Measurements from ENCODE around the gene CAPN8. TPM values are rescaled to one million over a fixed set of nuclear protein-coding genes. Genes with fewer than 3 reads are reported as not detected.
A peak's percentile ranks its signal among the peaks of the same experiment; 100 is the strongest.

The CAPN8 gene
- total RNA-seq, 1 experiment from 2014 or later = 94.7 TPM

DNA sequence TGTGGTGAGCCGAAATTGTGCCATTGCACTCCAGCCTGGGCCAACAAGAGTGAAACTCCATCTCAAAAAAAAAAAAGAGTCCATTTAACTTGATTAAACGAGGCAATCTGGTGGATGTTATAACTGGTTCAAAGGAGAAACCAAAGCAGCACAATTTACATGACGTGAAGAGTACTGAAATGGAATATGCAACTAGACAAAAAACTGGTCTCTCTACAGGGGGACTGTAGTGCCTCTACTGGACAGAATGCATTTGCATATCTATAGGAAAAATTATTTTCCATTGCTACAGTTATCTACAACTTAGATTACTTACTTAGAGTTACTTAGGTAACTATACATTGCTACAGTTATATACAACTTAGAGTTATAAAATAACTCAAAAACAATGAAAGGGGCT lies 44.1 kb upstream of the CAPN8 start:
- H3K4me2 ChIP-seq = no peak overlapping the region
- peaks cover 74% of the 10 kb centered on the region for H3F3A ChIP-seq (ENCODE audit: insufficient read depth, low read depth)
- no peaks in the 10 kb centered on the region for H4K20me1 ChIP-seq (ENCODE audit: insufficient read depth)
- H3K27ac ChIP-seq = 0 out of 2 replicates have a peak overlapping the region, but pooled peaks have one; percentile 96
- H3K9me3 ChIP-seq (ENCODE audit: insufficient read depth, low read depth) = no peaks in the 10 kb centered on the region
- no TSS peak for BruUV-seq (replicated peaks)
- H2AFZ ChIP-seq = no peak overlapping the region
- TF ChIP-seq EZH2 (IDR thresholded peaks at IDR 0.05; ENCODE audit: low read depth) = no peak
- TF ChIP-seq, protein P1, sequence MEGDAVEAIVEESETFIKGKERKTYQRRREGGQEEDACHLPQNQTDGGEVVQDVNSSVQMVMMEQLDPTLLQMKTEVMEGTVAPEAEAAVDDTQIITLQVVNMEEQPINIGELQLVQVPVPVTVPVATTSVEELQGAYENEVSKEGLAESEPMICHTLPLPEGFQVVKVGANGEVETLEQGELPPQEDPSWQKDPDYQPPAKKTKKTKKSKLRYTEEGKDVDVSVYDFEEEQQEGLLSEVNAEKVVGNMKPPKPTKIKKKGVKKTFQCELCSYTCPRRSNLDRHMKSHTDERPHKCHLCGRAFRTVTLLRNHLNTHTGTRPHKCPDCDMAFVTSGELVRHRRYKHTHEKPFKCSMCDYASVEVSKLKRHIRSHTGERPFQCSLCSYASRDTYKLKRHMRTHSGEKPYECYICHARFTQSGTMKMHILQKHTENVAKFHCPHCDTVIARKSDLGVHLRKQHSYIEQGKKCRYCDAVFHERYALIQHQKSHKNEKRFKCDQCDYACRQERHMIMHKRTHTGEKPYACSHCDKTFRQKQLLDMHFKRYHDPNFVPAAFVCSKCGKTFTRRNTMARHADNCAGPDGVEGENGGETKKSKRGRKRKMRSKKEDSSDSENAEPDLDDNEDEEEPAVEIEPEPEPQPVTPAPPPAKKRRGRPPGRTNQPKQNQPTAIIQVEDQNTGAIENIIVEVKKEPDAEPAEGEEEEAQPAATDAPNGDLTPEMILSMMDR (conservative IDR thresholded peaks at IDR 0.05) = peak; percentile 52
- peaks cover 80% of the 10 kb centered on the region for H3K4me1 ChIP-seq (replicated peaks; ENCODE audit: insufficient read depth)
- intact Hi-C loops (cut with micrococcal nuclease; ENCODE audit: unreplicated experiment) = loop anchor here (10.0 kb wide), 3 partner anchors 195 to 1215 kb away; partner anchors contain the start of gene DNAH14
- peaks cover 47% of the 10 kb centered on the region for H3K79me2 ChIP-seq (ENCODE audit: low read depth)
- no peaks in the 10 kb centered on the region for H3K27me3 ChIP-seq (ENCODE audit: insufficient read depth, low read depth)
- no peak for DNase-seq
- no peaks in the 10 kb centered on the region for H3K36me3 ChIP-seq (ENCODE audit: low read depth)
- H3K9me2 ChIP-seq (ENCODE audit: insufficient read depth) = no peaks in the 10 kb centered on the region
- CTCF ChIA-PET = interaction anchor here (0.6 kb wide), 1 partner anchor 8 kb away, joined by 6 read pairs; no protein-coding TSS in a partner anchor
- POLR2A ChIA-PET (ENCODE audit: unreplicated experiment) = no interaction called here
- H3K4me3 ChIP-seq = no peak overlapping the region

DNA sequence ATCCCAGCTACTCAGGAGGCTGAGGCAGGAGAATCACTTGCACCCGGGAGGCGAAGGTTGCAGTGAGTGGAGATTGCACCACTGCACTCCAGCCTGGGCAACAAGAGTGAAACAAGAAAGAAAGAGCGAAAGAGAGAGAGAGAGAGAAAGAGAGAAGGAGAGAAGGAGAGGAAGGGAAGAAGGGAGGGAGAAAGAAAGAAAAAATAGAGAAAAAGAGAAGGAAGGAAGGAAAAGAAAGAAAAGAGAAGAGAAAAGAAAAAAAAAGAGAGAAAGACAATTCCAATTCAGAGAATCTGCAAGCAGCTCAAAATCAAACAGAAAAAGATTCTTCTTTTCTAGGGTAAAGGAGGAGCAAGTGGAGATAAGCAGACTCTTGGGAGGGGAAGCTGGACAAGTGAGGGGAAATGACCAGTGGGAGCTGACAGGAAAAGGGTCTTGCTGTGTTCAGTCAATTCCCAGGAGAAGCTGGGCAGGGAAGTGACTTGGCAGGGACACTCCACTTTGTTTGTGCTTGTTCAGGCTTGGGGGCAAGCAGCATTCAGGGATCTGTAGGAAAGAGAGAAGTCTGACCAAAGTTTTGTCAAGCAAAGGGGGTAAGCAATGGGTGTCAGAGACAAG lies 43.3 kb upstream of the CAPN8 start:
- peaks cover 74% of the 10 kb centered on the region for H3F3A ChIP-seq (ENCODE audit: insufficient read depth, low read depth)
- intact Hi-C loops (cut with micrococcal nuclease; ENCODE audit: unreplicated experiment) = loop anchor here (10.0 kb wide), 3 partner anchors 196 to 1216 kb away; partner anchors contain the start of gene DNAH14
- H3K36me3 ChIP-seq (ENCODE audit: low read depth) = no peaks in the 10 kb centered on the region
- peaks cover 47% of the 10 kb centered on the region for H3K79me2 ChIP-seq (ENCODE audit: low read depth)
- TF ChIP-seq EZH2 (IDR thresholded peaks at IDR 0.05; ENCODE audit: low read depth) = no peak
- TF ChIP-seq, protein P1 (conservative IDR thresholded peaks at IDR 0.05) = no peak
- H2AFZ ChIP-seq = no peak overlapping the region
- ChIA-PET POLR2A (ENCODE audit: unreplicated experiment) (interaction anchor here (0.6 to 2.5 kb wide), 2 partner anchors 10 to 43 kb away, joined by 4 to 11 read pairs; no protein-coding TSS in a partner anchor), CTCF (interaction anchor here (0.7 to 1.3 kb wide), 3 partner anchors 10 to 622 kb away, joined by 3 to 5 read pairs (median 3); no protein-coding TSS in a partner anchor)
- peak overlapping the region; percentile 87 for H3K4me2 ChIP-seq
- H3K9me2 ChIP-seq (ENCODE audit: insufficient read depth) = no peaks in the 10 kb centered on the region
- BruUV-seq (replicated peaks) = no TSS peak
- H4K20me1 ChIP-seq (ENCODE audit: insufficient read depth) = no peaks in the 10 kb centered on the region
- peak overlapping the region; percentile 45; the same call in 1 of the 2 replicates for H3K4me3 ChIP-seq
- H3K9me3 ChIP-seq (ENCODE audit: insufficient read depth, low read depth) = no peaks in the 10 kb centered on the region
- peak overlapping the region; percentile 96 for H3K27ac ChIP-seq
- no peak for DNase-seq
- peaks cover 81% of the 10 kb centered on the region for H3K4me1 ChIP-seq (replicated peaks; ENCODE audit: insufficient read depth)
- H3K27me3 ChIP-seq (ENCODE audit: insufficient read depth, low read depth) = no peaks in the 10 kb centered on the region

DNA sequence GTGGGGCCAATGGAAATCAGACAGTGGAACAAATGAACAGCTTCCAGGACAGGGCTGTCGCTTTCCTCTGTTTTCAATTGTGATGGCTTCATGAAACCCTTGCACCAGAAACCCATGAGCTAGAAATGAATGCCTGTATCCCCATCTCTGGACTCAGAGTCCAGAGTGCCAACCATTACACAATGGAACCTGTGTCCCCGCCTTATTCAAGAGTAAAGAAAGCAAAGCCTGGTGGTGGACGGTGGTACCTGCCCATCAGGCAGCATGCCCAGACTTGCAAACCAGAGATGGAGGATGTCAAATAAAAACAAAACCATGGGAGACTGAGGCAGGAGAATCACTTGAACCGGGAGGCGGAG lies 42.5 kb upstream of the CAPN8 start:
- H3K9me2 ChIP-seq (ENCODE audit: insufficient read depth) = no peaks in the 10 kb centered on the region
- ChIA-PET CTCF (interaction anchor here (0.7 to 1.3 kb wide), 4 partner anchors 9 to 72 kb away, joined by 3 to 5 read pairs (median 5); no protein-coding TSS in a partner anchor), POLR2A (ENCODE audit: unreplicated experiment) (interaction anchor here (0.5 to 2.5 kb wide), 5 partner anchors 11 to 343 kb away, joined by 3 to 11 read pairs (median 7); no protein-coding TSS in a partner anchor)
- BruUV-seq (replicated peaks) = no TSS peak
- peaks cover 47% of the 10 kb centered on the region for H3K79me2 ChIP-seq (ENCODE audit: low read depth)
- peak overlapping the region; percentile 87 for H3K4me2 ChIP-seq
- H3K9me3 ChIP-seq (ENCODE audit: insufficient read depth, low read depth) = no peaks in the 10 kb centered on the region
- no peaks in the 10 kb centered on the region for H4K20me1 ChIP-seq (ENCODE audit: insufficient read depth)
- TF ChIP-seq EZH2 (IDR thresholded peaks at IDR 0.05; ENCODE audit: low read depth) = no peak
- TF ChIP-seq, protein P1 (conservative IDR thresholded peaks at IDR 0.05) = peak; percentile 45; the same call in 1 of the 2 replicates
- no peaks in the 10 kb centered on the region for H3K36me3 ChIP-seq (ENCODE audit: low read depth)
- no peaks in the 10 kb centered on the region for H3K27me3 ChIP-seq (ENCODE audit: insufficient read depth, low read depth)
- H3K27ac ChIP-seq = peak overlapping the region; percentile 96
- peaks cover 77% of the 10 kb centered on the region for H3F3A ChIP-seq (ENCODE audit: insufficient read depth, low read depth)
- DNase-seq = peak in 1 of 2 experiments; percentile 65
- H3K4me1 ChIP-seq (replicated peaks; ENCODE audit: insufficient read depth) = peaks cover 88% of the 10 kb centered on the region
- no peak overlapping the region for H2AFZ ChIP-seq
- intact Hi-C loops (cut with micrococcal nuclease; ENCODE audit: unreplicated experiment) = loop anchor here (10.0 kb wide), 3 partner anchors 197 to 1217 kb away; partner anchors contain the start of gene DNAH14
- H3K4me3 ChIP-seq = peak overlapping the region; percentile 45

Measured in PC-9 (cell line).